Endodermal cell (in vitro differentiated cells): ENCODE data around the gene HOXB4. TPM values are rescaled to one million over a fixed set of nuclear protein-coding genes. Genes with fewer than 3 reads are reported as not detected.

Source experiments
- DNase-seq: peaks from one replicate; pipeline ENCODE4 v3.0.0-alpha.2; 2017
- H3K27ac ChIP-seq: 2 replicates; pipeline ENCODE4 v1.5.1; 2013; ENCODE audit warnings: mild to moderate bottlenecking, low read depth, low read length, moderate library complexity
- H3K27me3 ChIP-seq: 2 replicates; pipeline ENCODE4 v1.6.1; 2013; ENCODE audit warnings: mild to moderate bottlenecking, low read length, moderate library complexity; ENCODE audit not compliant: insufficient read depth, control insufficient read depth, poor library complexity, severe bottlenecking
- H3K36me3 ChIP-seq: 2 replicates; pipeline ENCODE4 v1.7.0; 2013; ENCODE audit warnings: mild to moderate bottlenecking, low read length, moderate library complexity; ENCODE audit not compliant: control insufficient read depth, insufficient read depth
- H3K4me1 ChIP-seq: one replicate; pipeline ENCODE4 v1.7.0; 2013; ENCODE audit warnings: low read length; ENCODE audit not compliant: control insufficient read depth, insufficient read depth
- H3K4me3 ChIP-seq: 2 replicates; pipeline ENCODE4 v1.5.1; 2013; ENCODE audit warnings: mild to moderate bottlenecking, low read length, moderate library complexity
- H3K9ac ChIP-seq: 2 replicates; pipeline ENCODE4 v1.6.1; 2013; ENCODE audit warnings: mild to moderate bottlenecking, low read length, moderate library complexity; ENCODE audit not compliant: poor library complexity, severe bottlenecking; ENCODE audit errors: extremely low read depth
- H3K9me3 ChIP-seq: 2 replicates; pipeline ENCODE4 v1.6.1; 2013; ENCODE audit warnings: mild to moderate bottlenecking, low read length, moderate library complexity; ENCODE audit not compliant: control insufficient read depth
- H3K27ac Mint-ChIP-seq: 2 replicates; pipeline ENCODE4 v1.8.0; 2020; ENCODE audit warnings: mixed read lengths
- H3K27me3 Mint-ChIP-seq: 2 replicates; pipeline ENCODE4 v1.8.0; 2021; ENCODE audit warnings: mild to moderate bottlenecking, mixed read lengths; ENCODE audit not compliant: insufficient read depth
- H3K36me3 Mint-ChIP-seq: 2 replicates; pipeline ENCODE4 v1.8.0; 2020; ENCODE audit warnings: low read depth, mixed read lengths
- H3K4me1 Mint-ChIP-seq: 2 replicates; pipeline ENCODE4 v1.8.0; 2020; ENCODE audit warnings: mixed read lengths
- H3K4me3 Mint-ChIP-seq: 2 replicates; pipeline ENCODE4 v1.8.0; 2020; ENCODE audit warnings: mild to moderate bottlenecking, moderate library complexity, mixed read lengths
- H3K9me3 Mint-ChIP-seq: 2 replicates; pipeline ENCODE4 v1.8.0; 2020; ENCODE audit warnings: mild to moderate bottlenecking, mixed read lengths
- CTCF ChIP-seq: fragments of 200-600 bp; sonication (generic); conservative IDR thresholded peaks from 2 replicates; pipeline ENCODE4 v1.5.0; 2021; ENCODE audit warnings: antibody characterized with exemption, mild to moderate bottlenecking
- WGBS, 2 experiments: methylation state at CpG; one replicate each; pipeline versions ENCODE4 v1.1.5 to v1.1.7; 2013; ENCODE audit warnings: missing lambda C conversion rate in 2 of 2, mixed read lengths in 1 of 2; ENCODE audit not compliant: insufficient coverage in 1 of 2, insufficient read length in 1 of 2; 5-methylcytosine and 5-hydroxymethylcytosine counted together
- total RNA-seq, 2 donors: library from RNA; stranded (reverse); fragmentation: NEBNext Ultra II Directional in 1 of 2; extraction: Animal tissue kit (Norgen Biotek cat#: 25700) in 1 of 2; gene quantifications; 2 replicates in 1 of 2; 3 replicates in 1 of 2; pipeline ENCODE4 v1.2.1, GENCODE V29; 2021

HOXB4 gene
- total RNA-seq, 2 donors from 2014 or later, result not detected

GRCh38 chr17:48625495-48626244 lies 47.5 kb upstream of the HOXB4 start:
- Mint-ChIP-seq H3K27me3 (peaks cover 99% of the 10 kb centered on the region), H3K4me3 (peak overlapping the region; percentile 47), H3K4me1 (peaks cover 3% of the 10 kb centered on the region)

GRCh38 chr17:48624544-48625494 lies 46.7 kb upstream of the HOXB4 start:
- Histone ChIP-seq H3K4me1 (no peaks in the 10 kb centered on the region), H3K4me3 (peak overlapping the region; percentile 68), H3K9me3 (peaks cover 8% of the 10 kb centered on the region), H3K27me3 (peaks cover 100% of the 10 kb centered on the region), H3K36me3 (no peaks in the 10 kb centered on the region), H3K9ac (no peak overlapping the region), H3K27ac (no peak overlapping the region)
- Mint-ChIP-seq H3K4me3 (peak overlapping the region; percentile 47), H3K27ac (no peak overlapping the region), H3K36me3 (no peaks in the 10 kb centered on the region), H3K4me1 (peaks cover 3% of the 10 kb centered on the region), H3K9me3 (no peaks in the 10 kb centered on the region), H3K27me3 (peaks cover 99% of the 10 kb centered on the region)
- TF ChIP-seq CTCF, result no peak
- WGBS, 2 experiments, result 0 to 1% methylated on average over 9 to 65 of the region's 66 CpGs
- DNase-seq, result peak; percentile 87

More at GRCh38 chr17:48625495-48626244, 47.5 kb upstream of the HOXB4 start:
- H3K27me3 ChIP-seq, result peaks cover 100% of the 10 kb centered on the region
- DNase-seq, result peak; percentile 91
- H3K36me3 ChIP-seq, result no peaks in the 10 kb centered on the region
- no peak overlapping the region for H3K27ac Mint-ChIP-seq
- peaks cover 8% of the 10 kb centered on the region for H3K9me3 ChIP-seq
- H3K4me1 ChIP-seq, result no peaks in the 10 kb centered on the region
- TF ChIP-seq CTCF, result no peak
- H3K9ac ChIP-seq, result no peak overlapping the region
- peak overlapping the region; percentile 68 for H3K4me3 ChIP-seq
- H3K9me3 Mint-ChIP-seq, result no peaks in the 10 kb centered on the region
- H3K27ac ChIP-seq, result peak overlapping the region; percentile 37
- WGBS, 2 experiments, result 0 to 1% methylated on average over 29 to 69 of the region's 69 CpGs
- no peaks in the 10 kb centered on the region for H3K36me3 Mint-ChIP-seq

DNA sequence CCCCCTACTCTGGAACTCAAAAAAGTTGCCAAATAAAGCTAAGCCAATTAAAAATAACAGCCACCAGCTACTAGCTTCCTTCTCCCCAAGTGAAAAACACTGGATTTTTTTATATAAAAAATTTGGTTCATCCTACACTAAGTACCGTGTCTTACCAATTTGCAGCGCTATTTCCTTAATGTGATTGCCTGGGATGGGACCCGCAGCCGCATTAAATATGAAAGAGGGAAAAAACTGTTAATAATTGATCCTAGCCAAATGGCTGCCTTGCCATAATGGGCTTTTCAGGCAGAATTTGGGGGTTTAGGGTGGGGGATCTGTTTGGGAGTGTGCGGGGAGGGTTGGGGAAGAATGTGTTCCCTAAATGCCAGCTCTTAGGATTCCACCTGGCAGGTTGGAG lies 46.0 kb upstream of the HOXB4 start:
- Histone ChIP-seq H3K9me3 (peaks cover 8% of the 10 kb centered on the region), H3K36me3 (no peaks in the 10 kb centered on the region), H3K4me1 (no peaks in the 10 kb centered on the region), H3K4me3 (no peak overlapping the region), H3K27ac (no peak overlapping the region), H3K27me3 (peaks cover 100% of the 10 kb centered on the region), H3K9ac (no peak overlapping the region)
- TF ChIP-seq CTCF, result no peak
- no peaks in the 10 kb centered on the region for H3K36me3 Mint-ChIP-seq
- no peaks in the 10 kb centered on the region for H3K9me3 Mint-ChIP-seq
- WGBS, 2 experiments, result 22 to 40% methylated on average over 1 to 5 of the region's 5 CpGs
- peaks cover 99% of the 10 kb centered on the region for H3K27me3 Mint-ChIP-seq
- no peak for DNase-seq
- no peak overlapping the region for H3K4me3 Mint-ChIP-seq
- H3K4me1 Mint-ChIP-seq, result peaks cover 3% of the 10 kb centered on the region
- no peak overlapping the region for H3K27ac Mint-ChIP-seq
